Measurements from ENCODE around the gene NSD2.

GRCh38 chr4:1896658-1896991 is 25.4 kb downstream of the NSD2 start:
- no peak for TF ChIP-seq POLR2A (IDR thresholded peaks at IDR 0.05)
- TF ChIP-seq CTCF (IDR thresholded peaks at IDR 0.05), result no peak

All from testis (tissue), 2 donors.